HG03558 (cell line): Measurements from ENCODE around the gene CPA2.
"Not testable (repeated sequence)": the region's sequence is repeated elsewhere in the genome, so short reads cannot be mapped to it uniquely, and the experiment has no call there.

ENCODE experiments used
- ATAC-seq: cut with Tn5 transposase; IDR thresholded peaks from one replicate; pipeline ENCODE4 v1.9.1; 2021; ENCODE audit warnings: moderate number of reproducible peaks; ENCODE audit not compliant: unreplicated experiment; ENCODE audit errors: extremely low read depth

The CPA2 gene

DNA sequence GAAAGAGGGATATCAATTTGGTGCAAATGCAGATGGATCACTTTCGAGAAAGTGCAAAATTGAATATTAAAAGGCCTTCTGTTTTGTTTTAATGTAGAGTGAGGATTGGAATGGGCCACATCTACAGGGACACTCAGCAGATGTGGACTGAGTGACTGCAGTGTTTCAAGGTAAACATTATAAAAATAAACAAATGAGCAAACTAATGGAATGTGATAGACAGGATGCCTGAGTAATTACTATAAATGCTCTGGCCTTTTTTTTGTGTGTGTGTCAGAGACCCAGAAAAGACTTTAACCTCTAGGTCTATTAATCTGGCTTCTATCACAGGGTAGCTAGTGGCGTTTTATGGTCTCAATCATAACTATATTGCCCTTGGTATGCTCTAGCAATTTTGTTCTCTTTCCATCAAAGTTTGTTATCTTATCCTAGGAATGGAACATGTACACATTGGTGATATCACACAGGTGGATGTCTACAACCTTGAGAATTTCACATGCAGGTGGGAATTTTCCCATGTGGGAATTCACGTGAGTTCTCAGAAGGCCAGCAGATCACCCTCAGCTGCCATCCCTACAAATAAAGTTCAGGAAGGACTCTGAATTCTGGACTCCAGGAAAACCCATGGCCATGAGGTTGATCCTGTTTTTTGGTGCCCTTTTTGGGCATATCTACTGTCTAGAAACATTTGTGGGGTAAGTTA lies at the start of gene CPA2:
TSS of gene CPA2 (plus strand) at position 606 of the 703 bp plus-strand sequence. CDS start at position 625, 19 bp downstream.
- no peak for ATAC-seq

DNA sequence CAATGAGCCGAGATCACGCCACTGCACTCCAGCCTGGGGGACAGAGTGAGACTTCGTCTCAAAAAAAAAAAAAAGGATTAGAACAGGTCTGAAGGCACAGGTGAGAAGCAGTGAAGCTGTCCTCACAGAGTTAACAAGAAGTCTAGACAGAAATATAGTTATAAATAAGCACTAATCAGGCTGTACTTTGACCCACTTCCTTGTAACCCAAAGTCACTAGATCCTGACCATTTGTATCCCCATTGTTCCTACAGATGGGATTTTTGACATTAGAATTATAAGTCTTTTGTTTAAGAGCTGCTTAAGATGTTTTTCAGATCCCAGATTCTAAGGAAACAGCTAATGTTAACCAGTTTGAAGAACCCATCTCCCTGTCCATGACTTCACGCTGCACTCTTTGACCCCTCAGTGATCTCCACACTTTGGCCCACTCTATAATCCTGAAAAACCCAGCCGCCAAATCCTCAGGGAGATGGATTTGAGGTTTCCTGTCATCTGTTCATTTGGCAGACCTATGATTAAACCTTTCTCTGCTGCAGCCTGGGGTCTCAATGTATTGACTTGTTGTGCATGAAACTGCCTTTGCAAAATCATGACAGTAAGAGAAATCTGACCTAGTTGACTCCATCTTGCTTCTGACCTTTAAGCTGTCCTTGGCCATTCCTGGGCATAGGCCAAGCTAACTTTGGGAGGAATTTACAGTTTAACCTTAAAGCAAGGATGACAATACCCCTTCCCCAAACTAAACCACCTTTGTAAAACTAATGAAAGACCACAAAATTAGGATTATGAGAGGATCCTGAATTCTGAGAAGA lies 47.6 kb upstream of the CPA2 start:
- ATAC-seq: no peak

DNA sequence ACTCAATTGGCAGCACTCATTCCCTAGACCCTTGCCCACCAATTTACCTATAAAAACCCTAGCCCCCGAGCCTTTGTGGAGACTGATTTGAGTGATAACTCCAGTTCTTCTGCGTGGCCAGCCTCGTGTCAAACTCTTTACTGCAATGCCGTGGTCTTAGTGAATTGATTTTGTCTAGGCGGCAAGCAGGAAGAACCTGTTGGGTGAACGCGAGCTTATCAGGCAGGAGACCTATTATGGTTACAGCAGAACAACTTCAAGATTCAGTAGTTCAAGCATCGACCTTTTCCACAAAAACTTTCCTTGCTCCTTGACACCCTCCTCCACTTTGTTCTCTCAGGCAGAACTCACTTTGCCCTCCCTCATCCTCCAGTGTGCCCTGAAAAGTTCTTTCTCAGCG lies 46.8 kb upstream of the CPA2 start:
- ATAC-seq: no peak

DNA sequence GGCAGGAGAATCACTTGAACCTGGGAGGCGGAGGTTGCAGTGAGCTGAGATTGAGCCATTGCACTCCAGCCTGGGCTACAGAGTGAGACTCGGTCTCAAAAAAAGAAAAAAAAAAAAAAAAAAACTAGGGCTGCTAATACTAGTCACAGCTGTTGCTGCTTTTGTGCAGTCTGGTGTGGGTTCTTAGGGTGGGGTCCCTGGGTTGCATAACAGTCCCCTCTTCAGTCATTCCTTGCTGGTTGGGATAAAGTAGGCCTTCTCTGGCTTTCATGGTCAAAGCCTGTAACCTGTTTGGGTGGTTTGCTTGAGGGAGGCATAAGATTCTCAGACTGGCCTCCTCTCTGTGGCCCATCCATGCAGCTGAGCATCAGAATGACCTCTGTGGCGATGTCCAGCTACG lies 44.9 kb upstream of the CPA2 start:
- ATAC-seq: no peak

DNA sequence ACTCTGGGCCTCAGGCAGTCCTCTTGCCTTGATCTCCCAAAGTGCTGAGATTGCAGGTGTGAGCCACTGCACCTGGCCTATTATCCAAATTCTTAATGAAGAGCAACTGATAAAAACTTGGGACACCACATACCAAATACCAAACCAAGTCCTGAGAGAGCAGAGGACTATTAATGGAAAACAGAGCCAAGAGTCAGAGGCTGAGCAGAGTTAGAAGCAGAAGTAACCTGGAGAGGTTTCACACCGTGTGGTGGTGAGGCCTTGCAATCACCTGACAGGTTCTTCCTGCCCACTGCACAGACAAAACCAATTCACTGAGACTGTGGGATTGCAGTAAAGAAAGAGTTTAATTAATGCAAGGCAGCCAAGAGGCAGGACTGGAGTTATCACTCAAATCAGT lies 43.0 kb upstream of the CPA2 start:
- ATAC-seq: no peak

DNA sequence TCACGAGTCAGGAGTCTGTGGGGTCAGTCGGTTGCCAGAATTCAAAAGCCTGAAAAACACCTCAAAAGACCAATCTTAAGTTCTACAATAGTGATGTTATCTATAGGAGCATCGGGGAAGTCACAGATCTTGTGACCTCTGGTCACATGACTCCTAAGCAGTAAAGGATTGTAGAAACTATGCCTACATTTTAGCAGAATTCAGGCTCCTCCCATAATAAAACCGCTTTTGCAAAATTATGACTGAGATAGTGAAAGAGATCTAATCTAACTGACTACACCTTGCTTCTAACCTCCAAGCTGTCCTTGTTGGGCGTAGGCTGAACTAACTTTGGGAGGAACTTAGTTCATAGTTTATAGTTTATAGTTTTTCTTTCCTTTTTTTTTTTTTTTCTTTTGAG lies 42.5 kb upstream of the CPA2 start:
- no peak for ATAC-seq

DNA sequence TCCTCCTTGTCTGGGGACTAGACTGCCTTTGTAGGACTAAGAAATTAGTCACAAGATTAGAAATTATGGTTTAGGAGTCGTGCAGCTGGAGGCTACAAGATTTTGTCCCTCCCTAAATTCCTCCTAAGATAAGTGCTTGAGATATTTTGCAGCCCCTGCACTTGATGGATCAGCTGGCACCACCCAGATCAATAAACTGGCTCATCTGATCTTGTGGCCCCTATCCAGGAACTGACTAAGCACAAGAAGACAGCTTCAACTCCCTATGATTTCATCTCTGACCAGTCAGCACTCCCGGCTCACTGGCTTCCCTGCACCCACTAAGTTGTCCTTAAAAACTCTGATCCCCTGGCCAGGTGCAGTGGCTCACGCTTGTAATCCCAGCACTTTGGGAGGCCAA lies 41.7 kb upstream of the CPA2 start:
- not testable (repeated sequence) for ATAC-seq

DNA sequence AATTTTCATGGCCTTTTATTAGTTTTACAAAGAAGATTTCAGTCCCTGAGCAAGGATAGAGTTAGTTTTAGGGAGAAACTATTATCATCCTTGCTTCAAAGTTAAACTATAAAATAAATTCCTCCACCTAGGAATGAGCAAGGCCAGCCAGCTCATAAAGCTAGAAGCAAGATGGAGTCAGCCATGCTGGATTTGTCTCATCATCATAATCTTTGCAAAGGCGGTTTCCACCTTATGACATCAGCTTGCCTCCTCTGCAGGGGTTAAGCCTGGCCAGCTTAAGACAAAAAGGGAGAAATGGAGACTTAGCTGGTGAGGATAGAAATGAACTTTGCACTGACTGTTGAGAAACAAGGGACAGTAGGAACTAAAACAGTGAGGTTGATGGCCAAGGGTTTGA lies 40.3 kb upstream of the CPA2 start:
- no peak for ATAC-seq

DNA sequence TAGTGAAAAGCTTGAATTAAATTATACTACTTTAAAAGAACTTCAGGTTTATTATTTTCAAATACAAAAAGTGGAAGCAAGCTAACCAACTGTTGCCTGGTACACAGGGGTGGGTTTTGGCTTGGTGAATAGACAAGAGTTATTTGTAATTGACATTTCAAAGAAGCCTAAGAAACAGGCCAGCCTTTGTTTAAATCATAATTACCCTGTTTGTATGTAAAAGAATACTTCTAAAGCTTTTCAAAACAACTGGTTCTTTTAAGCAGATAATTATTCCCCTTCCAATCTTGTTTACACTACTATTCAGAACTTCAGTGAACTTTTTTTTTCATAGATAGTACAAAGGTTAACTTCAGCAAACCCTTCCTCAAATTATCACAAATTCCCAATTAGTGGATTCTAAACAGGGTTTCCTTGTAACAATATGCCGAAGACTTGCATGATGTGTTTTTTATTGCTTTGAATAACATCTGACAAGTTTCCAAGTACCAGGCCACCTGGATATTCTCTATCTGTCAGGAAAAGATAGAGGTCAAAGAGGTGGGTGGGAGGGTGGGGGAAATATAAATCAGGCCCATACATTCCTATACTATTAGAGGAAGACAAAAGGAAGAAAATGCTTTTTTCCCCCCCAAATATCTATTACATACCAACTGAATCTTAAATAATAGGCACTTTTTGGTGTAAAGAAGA lies 38.6 kb upstream of the CPA2 start:
- ATAC-seq: no peak

DNA sequence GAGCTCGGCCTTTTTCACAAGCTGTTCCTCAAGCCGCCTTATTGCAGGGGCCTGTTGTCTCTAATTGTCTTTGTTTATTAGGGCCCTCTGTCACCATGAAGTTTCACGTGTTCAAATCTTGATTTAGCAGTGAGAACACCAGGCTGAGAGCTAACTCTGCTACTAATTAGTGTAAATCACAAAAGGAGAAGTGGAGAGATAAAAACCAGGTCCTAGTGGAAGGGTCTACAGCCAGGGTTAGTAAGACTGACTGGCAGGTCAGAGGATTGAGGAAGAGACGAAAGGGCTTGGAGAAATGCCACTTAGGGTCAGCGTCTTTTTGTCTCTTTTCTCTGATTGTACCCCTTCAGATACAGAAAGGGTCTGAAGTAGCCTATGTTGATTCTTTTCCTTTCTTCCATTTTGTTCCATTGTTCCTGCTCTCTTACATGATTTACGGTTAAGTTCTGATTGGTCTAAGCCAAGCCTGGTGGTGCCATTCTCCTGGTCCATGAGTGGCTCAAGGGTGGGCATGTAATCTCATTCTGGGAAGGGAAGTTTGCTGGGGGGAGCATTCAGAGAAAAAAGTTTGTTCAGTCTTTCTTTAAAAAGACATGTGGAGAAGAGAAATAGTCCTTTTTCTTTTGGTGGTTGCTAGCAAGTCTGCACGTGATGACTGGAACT lies 37.7 kb upstream of the CPA2 start:
- ATAC-seq: no peak

DNA sequence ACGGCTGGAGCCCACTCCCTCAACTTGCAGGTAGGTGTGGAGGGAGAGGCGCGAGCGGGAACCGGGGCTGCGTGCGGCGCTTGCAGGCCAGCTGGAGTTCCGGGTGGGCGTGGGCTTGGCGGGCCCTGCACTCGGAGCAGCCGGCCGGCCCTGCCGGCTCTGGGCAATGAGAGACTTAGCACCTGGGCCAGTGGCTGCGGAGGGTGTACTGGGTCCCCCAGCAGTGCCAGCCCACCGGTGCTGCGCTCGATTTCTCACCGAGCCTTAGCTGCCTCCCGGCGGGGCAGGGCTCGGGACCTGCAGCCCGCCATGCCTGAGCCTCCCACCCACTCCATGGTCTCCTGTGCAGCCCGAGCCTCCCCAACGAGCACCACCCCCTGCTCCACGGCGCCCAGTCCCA lies 36.7 kb upstream of the CPA2 start:
- not testable (repeated sequence) for ATAC-seq

DNA sequence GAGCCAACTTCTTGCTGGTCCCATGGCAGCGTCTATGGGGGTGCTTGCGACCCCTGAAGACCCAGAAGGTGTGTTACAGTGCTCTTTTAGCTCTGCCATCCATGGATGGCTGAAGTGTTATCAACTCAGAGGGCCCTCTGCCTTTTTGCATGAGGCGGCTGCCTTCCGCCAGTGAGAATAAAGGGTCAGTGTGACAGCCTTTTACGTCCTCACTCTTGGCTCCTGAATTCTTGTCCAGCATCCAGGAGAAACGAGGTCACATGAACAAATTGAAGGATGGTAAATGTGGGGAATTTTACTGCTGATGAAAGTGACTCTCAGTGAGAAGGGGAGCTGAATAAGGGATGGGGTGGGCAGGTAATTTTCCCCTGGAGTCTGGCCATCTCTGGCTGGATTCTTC lies 34.9 kb upstream of the CPA2 start:
- no peak for ATAC-seq

DNA sequence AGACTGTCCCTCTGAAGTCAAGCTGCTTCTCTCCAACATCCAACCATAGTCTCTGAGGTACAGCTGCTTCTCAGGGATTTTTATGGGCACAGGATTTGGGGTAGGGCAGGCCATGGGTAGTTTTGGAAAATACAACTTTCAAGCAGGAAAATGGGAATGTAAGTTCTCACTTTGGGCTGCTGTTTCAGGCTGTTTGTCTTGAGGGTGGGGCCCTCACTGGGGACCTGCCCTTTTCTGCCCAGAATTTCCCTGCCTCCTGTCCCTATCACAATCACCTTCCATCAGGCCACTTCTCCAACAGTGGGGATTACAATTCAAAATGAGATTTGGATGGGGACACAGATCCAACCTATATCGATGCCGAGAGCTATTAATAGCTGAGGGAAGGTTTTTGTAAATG lies 34.5 kb upstream of the CPA2 start:
- no peak for ATAC-seq

DNA sequence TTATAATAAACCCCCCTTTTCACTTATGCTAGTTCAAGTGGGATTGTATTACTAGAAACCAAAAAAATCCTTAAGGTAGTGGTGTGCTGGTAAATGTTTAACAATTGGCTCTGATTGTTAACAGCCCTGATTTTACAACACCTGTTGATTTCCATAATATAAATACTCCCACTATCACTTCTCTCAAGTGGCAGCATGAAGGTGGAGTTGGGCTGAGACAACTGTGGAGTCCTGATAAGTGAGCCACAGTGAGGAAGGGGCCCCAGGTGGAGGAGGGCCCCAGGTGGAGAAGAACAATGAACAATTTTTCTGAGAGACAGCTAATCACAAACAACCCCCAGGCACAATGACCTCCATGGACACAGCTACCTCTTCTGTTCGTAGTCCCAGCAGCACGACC lies 32.6 kb upstream of the CPA2 start:
- no peak for ATAC-seq

DNA sequence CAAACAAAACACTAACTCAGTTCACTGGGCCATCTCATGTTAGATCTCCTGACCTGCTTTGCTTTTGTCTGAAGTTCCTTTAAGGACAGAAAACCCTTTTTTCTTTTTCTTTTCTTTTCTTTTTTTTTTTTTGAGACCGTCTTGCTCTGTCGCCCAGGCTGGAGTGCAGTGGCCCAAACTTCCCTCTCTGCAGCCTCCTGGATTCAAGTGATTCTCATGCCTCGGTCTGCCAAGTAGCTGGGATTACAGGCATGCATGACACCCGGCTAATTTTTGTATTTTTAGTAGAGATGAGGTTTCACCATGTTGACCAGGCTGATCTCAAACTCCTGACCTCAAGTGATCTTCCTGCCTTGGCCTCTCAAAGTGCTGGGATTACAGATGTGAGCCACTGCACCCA lies 30.3 kb upstream of the CPA2 start:
- ATAC-seq: not testable (repeated sequence)

DNA sequence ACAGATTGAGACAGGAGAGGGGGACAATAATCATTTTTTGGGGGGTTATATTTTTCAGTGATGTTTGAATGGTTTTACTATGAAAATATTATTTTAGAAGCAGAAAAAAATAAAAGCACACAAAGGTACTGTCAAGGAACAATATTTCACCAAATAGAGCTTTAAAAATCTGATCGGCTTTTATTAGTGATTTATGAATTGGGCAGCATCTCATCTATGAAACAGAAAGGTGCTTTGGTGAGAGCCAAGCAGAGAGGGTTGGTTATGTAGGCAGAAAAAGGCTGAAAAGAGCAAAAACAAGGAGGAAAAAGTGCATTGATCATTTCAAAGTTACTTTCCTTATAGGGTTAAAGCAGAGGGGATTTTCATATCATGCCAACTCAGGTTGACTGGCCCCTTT lies 26.4 kb upstream of the CPA2 start:
- ATAC-seq: no peak

DNA sequence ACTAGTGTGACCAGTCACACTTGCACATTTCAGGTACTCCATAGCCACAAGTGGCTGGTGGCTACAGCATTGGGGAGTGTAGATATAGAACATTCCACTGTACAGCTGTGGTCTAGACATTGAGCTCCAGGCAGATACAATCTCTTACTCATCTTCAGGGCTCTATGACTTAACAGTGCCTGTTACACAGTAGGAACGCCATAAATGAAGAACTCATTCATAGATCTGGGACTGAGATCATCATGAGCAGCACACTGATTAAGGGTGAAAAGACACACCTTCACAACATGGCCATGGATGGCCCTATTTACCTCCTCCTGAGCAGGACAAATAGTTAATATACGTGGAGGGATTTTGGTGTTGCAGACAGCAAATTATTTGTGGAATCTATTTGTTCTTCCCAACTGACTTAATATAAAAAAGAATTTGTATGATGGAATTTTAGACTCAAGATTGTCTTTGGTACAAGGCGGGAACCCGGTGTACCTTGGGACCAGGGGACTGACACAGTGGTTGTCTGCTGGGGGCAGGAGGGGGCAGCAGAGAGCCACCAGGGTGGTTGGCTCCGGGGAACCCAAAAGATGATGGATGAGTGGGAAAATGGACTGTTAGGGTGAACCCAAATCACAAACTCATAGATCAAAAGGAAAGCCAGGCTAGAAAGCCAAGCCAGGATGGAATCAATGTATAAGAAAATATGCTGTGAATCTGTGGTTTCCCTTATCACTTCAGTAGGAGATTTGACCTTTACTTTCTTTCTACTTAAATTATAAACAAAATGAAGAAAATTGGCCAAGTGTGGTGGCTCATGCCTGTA lies 24.3 kb upstream of the CPA2 start:
- no peak for ATAC-seq

DNA sequence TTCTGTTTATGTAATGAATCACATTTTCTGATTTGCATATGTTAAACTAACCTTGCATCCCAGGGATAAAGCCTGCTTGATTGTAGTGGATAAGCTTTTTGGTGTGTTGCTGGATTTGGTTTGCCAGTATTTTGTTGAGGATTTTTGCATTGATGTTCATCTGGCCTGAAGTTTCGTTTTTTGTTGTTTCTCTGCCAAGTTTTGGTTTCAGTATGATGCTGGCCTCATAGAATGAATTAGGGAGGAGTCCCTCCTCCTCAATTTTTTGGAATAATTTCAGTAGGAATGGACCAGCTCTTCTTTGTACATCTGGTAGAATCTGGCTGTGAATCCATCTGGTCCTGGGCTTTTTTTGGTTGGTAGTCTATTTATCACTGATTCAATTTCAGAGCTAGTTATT lies 23.2 kb upstream of the CPA2 start:
- not testable (repeated sequence) for ATAC-seq

DNA sequence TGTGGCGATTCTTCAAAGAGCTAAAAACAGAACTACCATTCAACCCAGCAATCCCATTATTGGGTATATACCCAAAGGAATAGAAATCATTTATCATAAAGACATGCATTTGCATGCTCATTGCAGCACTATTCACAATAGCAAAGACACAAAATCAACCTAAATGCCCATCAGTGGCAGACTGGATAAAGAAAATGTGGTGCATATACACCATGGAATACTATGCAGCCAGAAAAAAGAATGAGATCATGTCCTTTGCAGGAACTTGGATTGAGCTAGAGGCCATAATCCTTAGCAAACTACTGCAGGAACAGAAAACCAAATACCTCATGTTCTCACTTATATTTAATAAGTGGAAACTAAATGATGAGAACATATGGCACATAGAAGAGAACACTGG lies 20.2 kb upstream of the CPA2 start:
- ATAC-seq: not testable (repeated sequence)

DNA sequence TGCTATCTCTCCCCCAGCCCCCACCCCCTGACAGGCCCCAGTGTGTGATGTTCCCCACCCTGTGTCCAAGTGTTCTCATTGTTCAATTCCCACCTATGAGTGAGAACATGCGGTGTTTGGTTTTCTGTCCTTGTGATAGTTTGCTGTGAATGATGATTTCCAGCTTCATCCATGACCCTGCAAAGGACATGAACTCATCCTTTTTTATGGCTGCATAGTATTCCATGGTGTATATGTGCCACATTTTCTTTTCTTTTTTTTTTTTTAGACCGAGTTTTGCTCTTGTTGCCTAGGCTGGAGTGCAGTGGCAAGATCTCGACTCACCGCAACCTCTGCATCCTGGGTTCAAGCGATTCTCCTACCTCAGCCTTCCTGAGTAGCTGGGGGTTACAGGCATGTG lies 17.8 kb upstream of the CPA2 start:
- not testable (repeated sequence) for ATAC-seq
